ENCODE results near the gene GPR160.

The GPR160 gene

GRCh38 chr3:170037463-170038433 lies at the start of gene GPR160:
TSS of gene GPR160 (plus strand) at chr3:170037995. CDS start at chr3:170083973, 45,978 bp downstream.
- H3K4me3 ChIP-seq (ENCODE audit: low read depth, low read length), result peak within 1 kb of the TSS; percentile 50
- TF ChIP-seq, protein P1, sequence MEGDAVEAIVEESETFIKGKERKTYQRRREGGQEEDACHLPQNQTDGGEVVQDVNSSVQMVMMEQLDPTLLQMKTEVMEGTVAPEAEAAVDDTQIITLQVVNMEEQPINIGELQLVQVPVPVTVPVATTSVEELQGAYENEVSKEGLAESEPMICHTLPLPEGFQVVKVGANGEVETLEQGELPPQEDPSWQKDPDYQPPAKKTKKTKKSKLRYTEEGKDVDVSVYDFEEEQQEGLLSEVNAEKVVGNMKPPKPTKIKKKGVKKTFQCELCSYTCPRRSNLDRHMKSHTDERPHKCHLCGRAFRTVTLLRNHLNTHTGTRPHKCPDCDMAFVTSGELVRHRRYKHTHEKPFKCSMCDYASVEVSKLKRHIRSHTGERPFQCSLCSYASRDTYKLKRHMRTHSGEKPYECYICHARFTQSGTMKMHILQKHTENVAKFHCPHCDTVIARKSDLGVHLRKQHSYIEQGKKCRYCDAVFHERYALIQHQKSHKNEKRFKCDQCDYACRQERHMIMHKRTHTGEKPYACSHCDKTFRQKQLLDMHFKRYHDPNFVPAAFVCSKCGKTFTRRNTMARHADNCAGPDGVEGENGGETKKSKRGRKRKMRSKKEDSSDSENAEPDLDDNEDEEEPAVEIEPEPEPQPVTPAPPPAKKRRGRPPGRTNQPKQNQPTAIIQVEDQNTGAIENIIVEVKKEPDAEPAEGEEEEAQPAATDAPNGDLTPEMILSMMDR (conservative IDR thresholded peaks at IDR 0.05; ENCODE audit: low read depth, low read length), result peak; percentile 74
- peak; percentile 40 for DNase-seq (ENCODE audit: low read depth)

- TF ChIP-seq, protein P1 (conservative IDR thresholded peaks at IDR 0.05; ENCODE audit: low read depth, low read length), result no peak
- no peak overlapping the region for H3K4me3 ChIP-seq (ENCODE audit: low read depth, low read length)
- DNase-seq (ENCODE audit: low read depth), result no peak
These were observed 47.4 kb upstream of the GPR160 start for GRCh38 chr3:169990431-169990830.

DNA sequence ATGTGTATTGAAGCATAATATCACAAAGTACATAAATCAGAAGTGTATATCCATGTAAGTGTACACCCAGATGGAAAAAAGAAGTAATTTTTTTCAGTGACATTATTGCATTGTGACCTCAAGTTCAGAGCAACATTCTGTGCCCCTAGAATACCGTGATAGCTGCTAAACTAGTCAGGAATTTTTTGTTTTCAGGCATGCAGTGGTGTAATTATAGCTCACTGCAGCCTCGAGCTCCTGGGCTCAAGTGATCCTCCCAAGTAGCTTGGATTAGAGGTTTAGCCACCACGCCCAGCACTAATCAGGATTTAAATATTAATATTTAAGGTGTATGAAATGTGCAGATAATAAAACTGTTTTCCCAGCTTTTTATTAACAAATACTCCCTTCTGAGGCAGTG lies 45.6 kb upstream of the GPR160 start:
- peak; percentile 9 for DNase-seq (ENCODE audit: low read depth)
- H3K4me3 ChIP-seq (ENCODE audit: low read depth, low read length), result no peak overlapping the region
- TF ChIP-seq, protein P1 (conservative IDR thresholded peaks at IDR 0.05; ENCODE audit: low read depth, low read length), result no peak

DNA sequence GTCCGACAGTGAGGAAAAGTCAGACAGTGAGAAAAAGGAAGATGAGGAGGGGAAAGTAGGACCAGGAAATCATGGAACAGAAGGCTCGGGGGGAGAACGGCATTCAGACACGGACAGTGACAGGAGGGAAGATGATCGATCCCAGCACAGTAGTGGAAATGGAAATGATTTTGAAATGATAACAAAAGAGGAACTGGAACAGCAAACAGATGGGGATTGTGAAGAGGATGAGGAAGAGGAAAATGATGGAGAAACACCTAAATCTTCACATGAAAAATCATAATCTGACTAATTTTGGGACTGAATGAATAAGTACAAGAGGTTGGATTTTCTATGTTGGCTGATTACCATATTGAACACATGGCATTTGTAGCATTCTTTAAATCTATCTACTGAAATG lies 45.0 kb upstream of the GPR160 start:
- no peak for DNase-seq (ENCODE audit: low read depth)
- H3K4me3 ChIP-seq (ENCODE audit: low read depth, low read length), result no peak overlapping the region
- TF ChIP-seq, protein P1 (conservative IDR thresholded peaks at IDR 0.05; ENCODE audit: low read depth, low read length), result no peak

DNA sequence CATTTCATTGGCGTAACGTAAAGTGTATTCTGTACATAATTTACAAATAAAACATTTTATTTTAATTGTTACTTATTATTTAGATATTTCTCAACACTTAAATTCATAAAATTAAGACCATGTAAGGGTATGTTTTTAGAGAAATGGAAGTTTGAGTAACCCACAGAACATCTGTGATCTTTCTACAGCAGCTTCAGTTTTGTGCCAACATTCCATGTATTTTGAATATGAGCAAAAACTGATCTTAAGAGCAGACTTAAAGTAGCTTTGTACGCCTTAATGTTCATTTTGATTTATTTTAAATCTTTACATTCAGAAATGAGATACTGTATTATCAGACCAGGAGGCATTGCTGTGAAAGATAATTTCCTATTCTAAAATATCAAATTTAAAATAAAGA lies 44.0 kb upstream of the GPR160 start:
- no peak overlapping the region for H3K4me3 ChIP-seq (ENCODE audit: low read depth, low read length)
- no peak for DNase-seq (ENCODE audit: low read depth)
- TF ChIP-seq, protein P1 (conservative IDR thresholded peaks at IDR 0.05; ENCODE audit: low read depth, low read length), result no peak

DNA sequence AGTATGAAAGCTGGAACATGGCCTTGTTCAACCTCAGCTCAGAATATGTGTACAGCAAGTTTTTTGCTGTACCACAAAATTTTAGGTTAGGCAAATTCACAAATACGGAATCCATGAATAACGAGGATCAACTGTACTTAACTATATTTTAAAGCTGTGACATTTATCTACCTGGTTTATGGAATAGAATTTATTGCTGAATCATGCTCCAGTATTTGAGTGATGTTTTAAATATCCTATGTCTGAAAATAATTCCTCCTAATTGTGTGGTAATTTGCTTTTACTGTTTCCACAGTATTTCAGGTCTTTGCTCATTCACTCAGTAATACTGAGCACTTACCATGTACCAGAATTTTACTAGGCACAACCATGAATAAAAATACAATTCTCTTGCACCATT lies 41.7 kb upstream of the GPR160 start:
- no peak for DNase-seq (ENCODE audit: low read depth)
- TF ChIP-seq, protein P1 (conservative IDR thresholded peaks at IDR 0.05; ENCODE audit: low read depth, low read length), result no peak
- H3K4me3 ChIP-seq (ENCODE audit: low read depth, low read length), result no peak overlapping the region

Measured in choroid plexus epithelial cell (primary cell).